T-helper 1 cell treated with Interleukin-12 subunit alpha and Interleukin-12 subunit beta and Interleukin-4 antibody, amounts not matched to agents 30 μg/mL and 1 μg/mL, for 36 hours (primary cell): ENCODE measurements around the gene TMC8.
A peak's percentile ranks its signal among the peaks of the same experiment; 100 is the strongest.

Experiments
- H3K27ac Mint-ChIP-seq: one replicate; pipeline ENCODE4 v1.8.0; 2021; ENCODE audit warnings: mild to moderate bottlenecking, mixed read lengths
- H3K27me3 Mint-ChIP-seq: one replicate; pipeline ENCODE4 v1.8.0; 2021; ENCODE audit warnings: low read depth, mixed read lengths
- H3K36me3 Mint-ChIP-seq: one replicate; pipeline ENCODE4 v1.8.0; 2021; ENCODE audit warnings: low read depth, mixed read lengths
- H3K4me1 Mint-ChIP-seq: one replicate; pipeline ENCODE4 v1.8.0; 2021; ENCODE audit warnings: low read depth, mixed read lengths
- H3K4me3 Mint-ChIP-seq: one replicate; pipeline ENCODE4 v1.8.0; 2021; ENCODE audit warnings: mild to moderate bottlenecking, moderate library complexity, mixed read lengths
- H3K9me3 Mint-ChIP-seq: one replicate; pipeline ENCODE4 v1.8.0; 2021; ENCODE audit warnings: mixed read lengths

Gene TMC8

DNA sequence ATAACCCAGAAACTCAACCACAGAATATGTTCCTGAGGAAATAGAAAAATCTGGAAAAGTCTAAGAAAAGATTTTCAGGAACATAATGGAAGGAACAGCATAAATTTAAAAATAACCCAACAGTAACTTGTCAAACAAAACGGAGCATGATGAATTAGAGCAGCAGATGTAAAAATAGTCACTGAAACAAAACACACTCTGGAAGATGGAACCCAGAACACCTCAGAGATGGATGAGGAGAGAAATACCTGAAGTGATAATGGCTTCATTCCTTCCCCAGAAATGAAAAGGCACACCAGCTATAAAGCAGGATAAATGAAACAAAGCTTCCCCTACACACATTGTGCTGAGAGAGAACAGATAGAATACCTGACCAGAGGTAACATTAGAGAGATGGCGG is 49.9 kb downstream of the TMC8 start:
- Mint-ChIP-seq H3K36me3 (peaks cover 8% of the 10 kb centered on the region), H3K27me3 (no peaks in the 10 kb centered on the region), H3K27ac (peak overlapping the region; percentile 77), H3K4me1 (peaks cover 36% of the 10 kb centered on the region), H3K9me3 (no peaks in the 10 kb centered on the region), H3K4me3 (no peak overlapping the region)

GRCh38 chr17:78182504-78182903 is 51.9 kb downstream of the TMC8 start:
- no peaks in the 10 kb centered on the region for H3K27me3 Mint-ChIP-seq
- peaks cover 32% of the 10 kb centered on the region for H3K4me1 Mint-ChIP-seq
- no peaks in the 10 kb centered on the region for H3K9me3 Mint-ChIP-seq
- peaks cover 8% of the 10 kb centered on the region for H3K36me3 Mint-ChIP-seq
- no peak overlapping the region for H3K4me3 Mint-ChIP-seq
- no peak overlapping the region for H3K27ac Mint-ChIP-seq

DNA sequence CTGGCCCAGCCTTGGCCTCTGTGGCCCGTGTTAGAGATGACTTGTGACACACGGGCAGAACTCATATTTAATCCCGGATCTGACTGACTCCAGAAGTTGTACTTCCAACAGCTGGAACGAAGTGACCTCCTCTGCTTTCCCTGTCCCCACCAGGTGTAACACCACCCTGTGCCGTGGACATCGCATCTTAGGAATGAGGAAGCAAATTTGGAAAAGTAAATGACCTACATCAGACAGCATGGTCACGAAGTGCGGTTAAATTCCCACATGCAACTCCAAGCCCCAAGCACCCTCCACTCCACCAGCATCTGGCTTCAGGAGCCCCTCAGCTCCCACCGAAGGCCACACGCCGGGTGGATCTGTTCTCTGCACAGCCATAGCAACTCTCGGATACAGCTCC is 53.3 kb downstream of the TMC8 start:
- peaks cover 34% of the 10 kb centered on the region for H3K4me1 Mint-ChIP-seq

GRCh38 chr17:78184351-78184750 is 53.8 kb downstream of the TMC8 start:
- Mint-ChIP-seq H3K27me3 (no peaks in the 10 kb centered on the region), H3K27ac (no peak overlapping the region), H3K36me3 (peaks cover 6% of the 10 kb centered on the region), H3K4me3 (no peak overlapping the region), H3K9me3 (no peaks in the 10 kb centered on the region), H3K4me1 (peaks cover 34% of the 10 kb centered on the region)

More for the DNA sequence above, 53.3 kb downstream of the TMC8 start:
- Mint-ChIP-seq H3K36me3 (peaks cover 8% of the 10 kb centered on the region), H3K27me3 (no peaks in the 10 kb centered on the region), H3K27ac (no peak overlapping the region), H3K4me3 (no peak overlapping the region), H3K9me3 (no peaks in the 10 kb centered on the region)

GRCh38 chr17:78184868-78185267 is 54.3 kb downstream of the TMC8 start:
- Mint-ChIP-seq H3K27me3 (no peaks in the 10 kb centered on the region), H3K36me3 (peaks cover 6% of the 10 kb centered on the region), H3K4me3 (peak overlapping the region; percentile 25), H3K27ac (peak overlapping the region; percentile 24), H3K9me3 (no peaks in the 10 kb centered on the region), H3K4me1 (peaks cover 34% of the 10 kb centered on the region)

- Mint-ChIP-seq H3K9me3 (no peaks in the 10 kb centered on the region), H3K4me3 (peak overlapping the region; percentile 77), H3K27ac (peak overlapping the region; percentile 72), H3K27me3 (no peaks in the 10 kb centered on the region), H3K36me3 (peaks cover 2% of the 10 kb centered on the region), H3K4me1 (peaks cover 25% of the 10 kb centered on the region)
These were observed 55.6 kb downstream of the TMC8 start for GRCh38 chr17:78185981-78186691.

- H3K9me3 Mint-ChIP-seq, result no peaks in the 10 kb centered on the region
- peaks cover 2% of the 10 kb centered on the region for H3K36me3 Mint-ChIP-seq
- peaks cover 22% of the 10 kb centered on the region for H3K4me1 Mint-ChIP-seq
- H3K27me3 Mint-ChIP-seq, result no peaks in the 10 kb centered on the region
- peak within 1 kb of the TSS; percentile 72 for H3K27ac Mint-ChIP-seq
- peak within 1 kb of the TSS; percentile 92 for H3K4me3 Mint-ChIP-seq
These were observed 56.4 kb downstream of the TMC8 start, which contains the start of the genes AFMID and TK1 for GRCh38 chr17:78186692-78187595. AFMID (plus strand) TSS chr17:78187362; CDS start chr17:78187371, 9 bp downstream. TK1 (minus strand) TSS chr17:78187052; CDS start chr17:78186994, 58 bp downstream.
